OCI-M2 (cell line): ENCODE data around the gene C10orf90.

ENCODE experiments used
- DNase-seq: peaks from one replicate; lab custom pipeline; 2025; ENCODE audit not compliant: unreplicated experiment; lab: John Stamatoyannopoulos, UW

The C10orf90 gene

GRCh38 chr10:126674741-126675515 is 4.4 kb upstream of the C10orf90 start:
- no peak for DNase-seq

GRCh38 chr10:126673565-126673964 is 3.1 kb upstream of the C10orf90 start:
- DNase-seq: no peak

- DNase-seq: no peak
Observed at GRCh38 chr10:126671402-126671975, 996 bp upstream of the C10orf90 start.

GRCh38 chr10:126670895-126671261 is 385 bp upstream of the C10orf90 start:
- no peak for DNase-seq

GRCh38 chr10:126669168-126669567 is 1.3 kb downstream of the C10orf90 start:
- DNase-seq: no peak

GRCh38 chr10:126668505-126668904 is 2.0 kb downstream of the C10orf90 start:
- DNase-seq: no peak

GRCh38 chr10:126667568-126667967 is 2.9 kb downstream of the C10orf90 start:
- no peak for DNase-seq

GRCh38 chr10:126665207-126665606 is 5.3 kb downstream of the C10orf90 start:
- DNase-seq: no peak

- no peak for DNase-seq
Observed at GRCh38 chr10:126663880-126664279, 6.6 kb downstream of the C10orf90 start.

GRCh38 chr10:126663328-126663727 is 7.2 kb downstream of the C10orf90 start:
- DNase-seq: no peak

- no peak for DNase-seq
Observed at GRCh38 chr10:126661841-126662515, 8.5 kb downstream of the C10orf90 start.

- DNase-seq: no peak
Observed at GRCh38 chr10:126661356-126661755, 9.1 kb downstream of the C10orf90 start.

GRCh38 chr10:126659750-126660149 is 10.7 kb downstream of the C10orf90 start:
- DNase-seq: no peak

- DNase-seq: no peak
Observed at GRCh38 chr10:126658928-126659327, 11.6 kb downstream of the C10orf90 start.

- no peak for DNase-seq
Observed at GRCh38 chr10:126654579-126654978, 15.9 kb downstream of the C10orf90 start.

GRCh38 chr10:126651467-126651866 is 19.0 kb downstream of the C10orf90 start:
- no peak for DNase-seq

- DNase-seq: no peak
Observed at GRCh38 chr10:126650161-126650560, 20.3 kb downstream of the C10orf90 start.

GRCh38 chr10:126647116-126647515 is 23.4 kb downstream of the C10orf90 start:
- no peak for DNase-seq

GRCh38 chr10:126646110-126646509 is 24.4 kb downstream of the C10orf90 start:
- no peak for DNase-seq

GRCh38 chr10:126640401-126640800 is 30.1 kb downstream of the C10orf90 start:
- no peak for DNase-seq

GRCh38 chr10:126639084-126639483 is 31.4 kb downstream of the C10orf90 start:
- DNase-seq: no peak

- no peak for DNase-seq
Observed at GRCh38 chr10:126638542-126638941, 32.0 kb downstream of the C10orf90 start.
